ENCODE data around the gene C10orf67.

- no peak for TF ChIP-seq CTCF (IDR thresholded peaks at IDR 0.05 in 2 of 3, conservative IDR thresholded peaks at IDR 0.05 in 1 of 3; ENCODE audit: borderline replicate concordance in 1 of 3, insufficient read depth in 1 of 3, low read depth in 2 of 3, low read length in 2 of 3)
- TF ChIP-seq FOSL1 (IDR thresholded peaks at IDR 0.05; ENCODE audit: low read depth) = no peak
- TF ChIP-seq POLR2A (IDR thresholded peaks at IDR 0.05; ENCODE audit: borderline replicate concordance, extremely low read depth, insufficient read depth, insufficient read length) = no peak
- TF ChIP-seq POLR2AphosphoS5 (IDR thresholded peaks at IDR 0.05; ENCODE audit: low read depth, low read length) = no peak
- no peak for TF ChIP-seq EGR1 (IDR thresholded peaks at IDR 0.05; ENCODE audit: low read depth)
These were observed 2.2 kb downstream of the C10orf67 start for GRCh38 chr10:23342213-23342884.

Measured in HCT116 (cell line).